Tongue (tissue), 2 donors: ENCODE measurements around the gene MID1. TPM values are rescaled to one million over a fixed set of nuclear protein-coding genes. Genes with fewer than 3 reads are reported as not detected.

Experiments
- DNase-seq: peaks from one replicate; pipeline ENCODE4 v3.0.0-alpha.2; 2015
- total RNA-seq: library from RNA; depleted of rRNA; stranded (reverse); fragments of >200 nt; gene quantifications from one replicate; pipeline ENCODE4 v1.2.3, GENCODE V29; 2014

MID1 gene
- total RNA-seq, 1 donor from 2014 or later, result 23.5 TPM

DNA sequence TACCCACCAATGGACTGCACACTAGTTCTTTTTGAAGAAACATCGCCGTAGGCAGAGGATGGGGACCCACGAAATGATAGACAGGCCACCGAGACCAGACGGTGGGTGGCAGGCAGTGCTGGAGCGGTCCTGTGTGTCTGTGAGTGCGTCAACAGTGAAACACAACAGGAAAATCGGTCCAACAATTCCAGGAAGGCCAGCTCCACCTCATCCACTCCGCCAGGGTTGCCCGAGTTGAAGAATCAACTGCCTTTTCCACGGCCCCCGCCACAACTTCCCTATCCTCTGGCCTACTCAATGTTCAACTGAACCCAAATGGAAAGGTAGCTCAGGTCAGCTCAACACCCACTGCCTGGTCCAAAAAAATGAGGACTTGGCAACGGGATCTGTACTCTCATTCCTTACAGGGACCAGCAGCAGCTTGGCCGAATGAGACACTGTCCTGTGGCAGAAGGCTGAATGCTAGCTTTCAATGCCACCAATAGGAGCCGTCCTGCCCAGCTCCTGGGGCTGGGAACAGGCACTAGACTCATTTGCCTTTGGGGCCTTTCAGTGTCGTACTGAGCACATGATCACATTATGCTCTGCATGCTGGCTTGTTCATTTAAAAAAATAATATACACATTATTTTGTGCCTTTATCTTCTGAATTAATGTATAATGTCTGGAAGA lies 43.5 kb downstream of the MID1 start:
- no peak for DNase-seq

DNA sequence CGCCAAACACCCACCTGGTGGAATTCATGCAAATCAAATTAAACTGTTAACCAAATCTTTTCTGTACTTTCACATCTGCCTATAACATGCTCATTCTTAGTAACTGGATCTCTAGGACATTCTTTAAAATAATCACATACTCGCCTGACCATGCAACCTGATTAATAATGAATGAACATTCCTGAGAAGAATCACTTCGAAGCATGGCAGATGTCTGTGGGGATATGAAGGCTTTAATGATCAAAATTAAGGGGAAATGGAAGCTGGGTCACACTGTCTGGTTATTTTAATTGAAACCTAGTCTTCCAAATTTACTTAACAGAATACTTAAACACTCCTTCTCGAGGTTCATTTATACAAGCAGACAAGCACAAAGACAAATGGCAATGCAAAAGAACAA lies 44.2 kb downstream of the MID1 start:
- DNase-seq, result no peak

DNA sequence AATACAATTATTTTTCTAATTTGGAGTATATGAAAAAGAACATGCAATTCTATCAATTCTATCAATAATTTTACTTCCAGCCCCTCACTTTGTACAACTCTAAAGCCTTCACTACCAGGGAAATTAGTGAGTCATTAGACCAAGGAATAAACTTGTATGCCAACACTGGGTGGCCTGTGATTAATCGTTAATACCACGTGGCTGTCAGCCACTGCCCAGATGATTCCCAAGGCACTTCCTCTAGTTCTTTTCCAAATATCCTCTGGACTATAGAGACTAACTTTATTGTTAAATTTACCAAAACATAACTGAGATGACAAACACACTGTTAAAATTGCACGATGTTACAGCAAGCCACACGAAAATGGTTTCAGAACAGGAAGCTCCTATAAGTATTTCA lies 45.7 kb downstream of the MID1 start:
- no peak for DNase-seq

DNA sequence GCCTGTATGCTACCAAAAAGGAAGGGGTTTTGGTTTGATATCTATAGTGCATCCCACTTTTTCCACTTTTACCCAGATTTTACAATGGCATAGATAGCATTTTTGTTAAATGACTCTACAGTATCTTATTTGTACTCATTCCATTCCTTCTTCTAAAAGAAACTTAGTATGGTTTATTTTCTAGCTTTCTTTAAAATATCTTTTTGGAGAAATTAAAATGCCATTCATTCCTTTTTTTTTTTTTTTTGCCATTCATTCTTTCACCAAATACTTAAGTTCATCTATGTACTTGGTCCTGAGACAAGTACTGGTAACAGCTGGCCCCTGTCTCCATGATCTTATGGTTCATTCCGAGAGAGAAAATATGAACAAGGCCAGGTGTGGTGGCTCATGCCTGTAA lies 49.1 kb downstream of the MID1 start:
- no peak for DNase-seq

DNA sequence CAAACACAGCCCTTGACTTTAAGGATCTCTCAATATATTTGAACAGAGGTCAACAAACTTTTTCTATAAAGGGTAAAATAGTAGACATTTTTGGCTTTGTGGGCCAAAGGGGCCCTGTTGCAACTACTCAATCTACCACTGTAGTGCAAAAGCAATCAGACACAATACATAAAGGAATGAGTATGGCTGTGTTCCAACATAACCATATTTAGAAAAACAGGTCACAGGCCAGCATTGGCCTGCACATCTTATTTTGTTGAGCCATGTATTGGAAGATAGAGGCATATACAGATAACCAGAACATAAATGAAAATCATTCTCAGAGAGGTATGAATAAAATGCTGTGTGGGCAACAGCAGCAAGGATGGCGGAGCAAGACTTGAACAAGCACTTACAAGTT lies 49.8 kb downstream of the MID1 start:
- no peak for DNase-seq

DNA sequence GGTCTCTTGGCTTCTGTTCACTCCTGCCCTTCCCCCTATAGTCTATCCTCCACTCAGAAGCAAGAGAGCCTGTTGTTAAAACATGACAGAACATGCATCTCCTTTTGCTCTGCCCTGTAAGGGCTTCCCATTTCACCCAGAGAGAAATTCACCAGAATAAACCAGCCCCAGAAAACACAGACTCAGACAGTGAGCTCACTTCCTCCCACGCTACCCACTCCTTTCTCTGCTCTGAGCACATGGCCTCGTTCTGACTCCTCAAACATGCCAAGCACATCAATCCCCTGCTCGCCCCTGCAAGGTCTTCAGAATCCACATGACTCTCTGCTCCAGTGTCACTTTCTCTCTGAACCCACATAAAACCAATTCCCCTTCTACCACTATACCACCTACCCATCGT lies 50.4 kb downstream of the MID1 start:
- DNase-seq, result no peak

DNA sequence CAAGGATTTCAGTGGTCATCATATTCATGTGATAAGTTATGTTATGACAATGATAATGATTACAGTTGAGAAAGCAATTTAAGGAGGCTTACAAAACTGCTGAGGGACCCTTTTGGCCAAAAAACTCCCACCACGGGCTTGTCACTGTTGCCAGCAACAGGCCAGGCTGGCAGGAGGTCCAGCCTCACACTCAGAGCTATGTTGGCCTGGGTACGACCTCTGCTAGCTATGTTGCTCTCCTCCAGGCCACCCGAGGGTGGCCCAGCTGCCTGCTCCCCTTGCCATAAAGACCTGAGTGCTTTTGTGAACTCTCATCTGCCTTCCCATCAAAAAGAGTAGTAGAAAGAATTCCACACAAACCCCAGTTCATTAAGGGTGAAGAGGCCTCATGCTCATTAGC lies 52.0 kb downstream of the MID1 start:
- no peak for DNase-seq

DNA sequence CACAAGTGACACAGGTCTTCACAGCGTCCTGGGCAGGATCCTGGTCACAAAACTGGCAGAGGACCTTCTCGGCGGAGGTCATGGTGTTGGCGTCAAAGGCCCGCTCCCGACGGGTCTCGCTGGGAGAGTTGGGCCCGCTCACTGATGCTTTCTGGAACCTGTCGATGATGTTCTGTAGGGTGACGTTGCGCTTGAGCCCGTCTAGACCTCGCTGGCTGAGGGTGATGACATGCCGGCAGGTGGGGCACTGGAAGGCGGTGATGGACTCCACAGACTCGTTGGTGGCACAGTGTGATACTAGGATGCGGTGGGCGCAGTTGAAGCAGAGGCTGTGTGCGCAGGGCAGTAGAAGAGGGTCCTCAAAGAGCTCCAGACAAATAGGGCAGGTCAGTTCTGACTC lies 53.2 kb downstream of the MID1 start:
- no peak for DNase-seq

DNA sequence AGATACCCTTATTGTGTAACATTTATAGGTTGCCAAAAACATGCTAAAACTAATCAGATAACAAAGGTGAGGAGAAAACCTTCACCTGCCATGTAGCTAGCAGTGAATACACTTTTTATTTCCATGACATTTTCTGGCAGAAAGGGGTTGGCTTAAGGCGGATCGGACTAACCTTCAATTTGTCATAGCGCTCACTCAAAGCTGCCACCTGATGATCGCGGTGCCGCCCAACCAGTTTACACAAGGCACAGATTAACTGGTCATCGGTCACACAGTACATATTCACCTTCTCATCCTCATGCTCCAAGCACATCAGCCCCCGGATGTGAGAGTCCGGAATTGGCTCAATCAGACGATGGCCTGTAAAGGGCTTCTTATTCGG lies 53.7 kb downstream of the MID1 start:
- DNase-seq, result no peak

DNA sequence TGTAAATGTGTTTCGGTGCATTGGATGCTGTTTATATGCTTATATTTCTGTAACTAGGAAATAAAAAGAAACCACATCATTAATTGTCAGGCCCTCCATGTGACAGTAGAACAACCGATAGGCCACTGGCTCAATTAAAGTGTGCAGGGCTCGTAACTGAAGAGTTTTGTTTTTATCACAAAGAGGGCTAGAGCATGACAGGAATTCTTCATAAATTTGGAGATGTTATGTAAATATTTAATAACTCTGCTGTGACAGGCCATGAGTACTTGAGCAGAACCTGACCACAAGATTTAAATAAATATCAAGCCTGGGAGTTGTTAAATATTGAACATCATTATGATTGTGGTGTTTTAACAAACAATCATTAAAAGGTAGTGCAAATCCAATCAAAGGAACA lies 55.9 kb downstream of the MID1 start:
- no peak for DNase-seq

DNA sequence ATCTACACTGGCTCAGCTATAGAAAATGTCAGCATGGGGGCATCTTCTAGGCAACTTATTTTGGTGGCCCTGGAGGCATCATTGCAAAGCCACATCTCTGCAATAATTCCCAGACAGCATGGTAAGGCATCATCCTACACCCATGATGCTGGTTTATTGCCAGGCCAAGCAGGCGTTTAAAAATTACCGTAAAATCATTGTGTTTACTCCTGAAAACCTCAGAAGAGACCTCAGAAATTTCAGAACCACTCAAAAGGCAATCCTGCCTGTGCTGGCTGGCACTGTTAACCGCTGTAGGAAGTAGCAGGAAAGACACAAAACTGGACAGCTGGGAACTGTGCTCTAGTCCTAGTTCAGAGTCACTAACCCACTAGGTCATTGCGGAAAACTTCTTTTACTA lies 63.2 kb downstream of the MID1 start:
- DNase-seq, result no peak

DNA sequence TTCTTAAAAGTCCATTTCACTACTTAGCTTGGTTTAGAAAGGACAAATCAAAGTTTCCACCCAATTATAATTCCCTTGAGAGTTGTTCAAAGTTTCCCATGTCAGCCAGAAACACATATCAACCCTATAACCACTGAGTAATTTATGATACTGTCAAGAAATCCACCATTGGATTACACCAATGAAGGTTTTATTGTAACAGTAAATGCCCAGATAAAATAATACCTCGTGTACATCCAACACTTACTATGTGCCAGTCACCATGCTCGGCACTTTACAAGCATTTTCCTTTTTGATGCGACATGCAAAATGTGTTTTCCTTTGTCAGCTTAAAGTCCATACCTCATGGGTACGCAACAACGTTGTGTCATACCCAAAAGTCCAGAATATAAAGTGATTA lies 64.0 kb downstream of the MID1 start:
- no peak for DNase-seq

DNA sequence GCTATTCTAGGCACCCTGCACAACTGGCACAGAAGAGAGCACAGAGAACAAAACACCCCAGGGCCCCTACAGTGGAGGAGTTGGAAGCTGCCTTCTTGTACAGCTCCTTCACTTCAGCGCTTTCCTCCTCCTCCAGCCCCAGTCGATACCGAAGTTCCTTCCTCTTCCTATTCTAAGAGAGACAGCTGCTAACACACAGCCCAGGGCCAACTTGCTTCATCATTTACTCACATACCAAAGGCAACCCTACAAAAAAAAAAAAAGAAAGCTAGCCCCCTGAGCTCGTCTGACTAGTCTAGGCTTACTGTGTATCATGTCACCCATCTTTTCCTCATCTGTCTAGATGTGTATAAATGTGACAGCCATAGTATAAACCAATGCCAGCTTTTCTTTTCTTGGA lies 64.5 kb downstream of the MID1 start:
- DNase-seq, result no peak

DNA sequence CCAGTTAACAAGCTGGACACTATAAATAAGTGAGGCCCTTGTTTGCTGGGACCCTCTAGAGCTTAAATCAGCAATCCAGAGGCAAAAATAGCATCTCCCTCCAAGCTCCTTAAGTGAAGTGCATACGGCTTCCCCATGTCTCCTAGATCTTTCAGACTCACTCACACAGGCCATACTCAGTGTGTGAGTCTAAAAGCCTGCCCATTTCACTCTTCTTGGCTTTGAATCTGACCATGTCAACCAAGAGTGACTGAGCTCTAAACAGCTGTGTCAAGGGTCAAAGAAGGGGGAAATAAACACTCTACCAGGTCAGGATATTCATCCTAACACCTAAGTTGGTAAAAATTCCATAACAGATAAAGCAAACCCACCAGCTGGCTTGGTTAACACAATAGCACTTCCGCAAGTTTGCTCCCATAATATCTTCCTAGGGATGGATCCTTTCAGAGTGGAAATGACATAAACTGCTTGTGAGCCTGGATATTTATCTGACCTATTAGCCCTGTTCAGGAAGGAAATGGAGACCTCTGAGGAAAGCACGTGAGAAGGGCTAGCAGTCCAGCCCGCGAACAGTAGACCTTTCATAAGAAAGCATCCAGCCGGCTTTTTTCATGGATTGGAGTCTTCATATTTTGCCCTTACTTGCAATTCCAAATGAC lies 65.6 kb downstream of the MID1 start:
- no peak for DNase-seq

DNA sequence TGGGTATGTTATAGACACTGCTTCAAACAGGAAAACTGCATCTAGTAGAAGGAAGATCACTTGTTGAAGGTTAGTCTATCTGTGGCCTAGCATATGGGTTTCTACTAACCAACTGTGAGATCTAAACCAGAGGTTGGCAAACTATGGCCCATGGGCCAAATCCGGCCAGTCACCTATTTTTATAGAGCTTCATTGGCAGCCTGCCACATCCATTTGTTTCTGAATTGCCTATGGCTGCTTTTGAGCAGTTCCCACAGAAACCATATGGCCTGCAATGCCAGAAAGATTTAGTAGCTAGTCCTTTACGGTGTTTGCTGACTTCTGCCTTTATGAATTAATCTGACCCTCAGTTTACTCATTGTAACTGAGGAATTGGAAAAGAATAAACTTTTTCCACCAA lies 71.1 kb downstream of the MID1 start:
- no peak for DNase-seq

DNA sequence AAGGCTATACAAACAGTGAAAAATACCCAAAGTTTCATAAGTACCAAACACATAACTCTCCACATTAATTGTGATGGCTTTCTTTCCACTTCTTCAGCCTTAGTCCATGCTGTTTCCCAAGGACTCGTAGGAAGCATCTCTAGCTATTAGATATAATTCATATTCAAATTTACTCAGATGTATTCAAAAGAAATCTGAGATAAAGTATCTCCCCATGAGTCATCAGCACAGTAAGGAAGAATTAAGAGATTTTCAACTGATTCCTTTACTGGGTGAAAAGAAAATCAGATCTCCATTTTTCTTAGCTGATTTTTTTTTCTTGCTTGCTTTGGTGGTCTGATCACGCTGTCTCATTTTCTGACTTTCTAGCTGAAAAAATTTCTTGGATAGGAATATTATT lies 71.7 kb downstream of the MID1 start:
- no peak for DNase-seq

DNA sequence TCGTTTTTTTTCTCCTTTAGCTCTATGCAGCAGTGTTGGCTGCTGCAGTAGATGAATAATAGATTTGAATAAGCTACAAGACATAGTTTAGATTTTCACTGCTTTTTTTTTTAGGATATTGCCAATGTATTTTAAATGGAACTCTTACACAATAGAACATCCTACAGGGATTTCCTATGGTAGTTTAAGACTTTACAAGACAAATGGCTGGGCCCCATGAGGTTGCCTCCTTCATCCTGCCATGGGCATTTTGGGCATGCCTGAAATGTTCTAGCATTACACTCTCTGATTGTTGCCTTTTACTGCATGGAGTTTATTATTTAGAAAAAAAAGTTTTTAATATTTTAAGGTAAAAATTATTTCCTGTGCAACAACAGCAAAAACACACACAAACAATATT lies 74.5 kb downstream of the MID1 start:
- DNase-seq, result no peak

DNA sequence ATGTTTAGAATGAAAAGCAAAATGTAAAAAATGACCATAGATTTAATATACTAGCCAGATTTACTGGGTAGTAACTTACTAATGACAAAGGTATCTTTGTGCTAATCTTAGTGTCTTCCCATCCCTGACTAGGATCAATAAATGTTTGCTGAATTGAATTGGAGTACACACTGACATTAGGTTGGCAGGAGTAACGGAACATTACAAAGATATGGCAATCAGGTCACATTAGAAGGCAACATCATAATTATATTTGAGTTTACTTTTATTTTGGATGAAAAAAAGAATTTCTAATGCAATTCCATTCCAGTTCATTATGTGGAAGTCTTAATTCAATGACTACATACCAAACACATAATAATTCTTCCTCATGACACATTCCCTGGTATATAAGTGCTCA lies 77.8 kb downstream of the MID1 start:
- DNase-seq, result no peak

DNA sequence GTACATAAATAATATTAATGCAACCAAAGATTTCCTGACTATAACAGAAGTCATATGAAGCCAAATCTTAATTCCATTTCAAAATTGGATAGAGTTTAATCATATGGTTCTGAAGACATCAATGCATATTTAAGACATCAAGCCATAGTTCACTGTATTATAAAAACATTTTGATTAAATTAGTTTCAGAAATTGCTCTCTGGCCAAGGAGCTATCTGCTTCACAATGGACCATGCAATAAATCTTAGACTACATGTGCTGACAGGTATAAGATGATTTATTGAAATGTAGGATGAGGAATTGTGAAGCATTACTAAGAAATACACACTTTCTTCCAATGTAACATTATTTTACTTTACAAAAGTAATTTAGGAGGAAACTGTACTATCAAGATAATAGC lies 81.6 kb downstream of the MID1 start:
- no peak for DNase-seq

DNA sequence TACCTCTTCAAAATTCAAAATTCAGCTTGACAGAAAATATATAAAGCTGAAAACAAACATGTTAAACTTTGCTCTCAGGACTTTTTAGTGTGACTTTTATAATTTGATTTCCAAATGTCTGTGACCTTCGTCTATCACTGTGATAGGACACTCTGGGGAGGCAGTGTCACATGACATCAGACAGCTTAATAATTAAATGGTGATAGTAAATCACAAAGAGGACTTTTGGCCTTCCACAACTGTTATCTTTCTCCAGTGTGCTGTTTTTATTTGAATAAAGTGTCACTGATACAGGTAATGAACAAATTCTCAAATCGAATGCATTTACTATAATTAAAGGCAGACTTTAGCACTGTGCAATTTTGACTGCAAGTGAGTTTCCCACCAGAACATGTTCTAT lies 83.1 kb downstream of the MID1 start:
- no peak for DNase-seq

DNA sequence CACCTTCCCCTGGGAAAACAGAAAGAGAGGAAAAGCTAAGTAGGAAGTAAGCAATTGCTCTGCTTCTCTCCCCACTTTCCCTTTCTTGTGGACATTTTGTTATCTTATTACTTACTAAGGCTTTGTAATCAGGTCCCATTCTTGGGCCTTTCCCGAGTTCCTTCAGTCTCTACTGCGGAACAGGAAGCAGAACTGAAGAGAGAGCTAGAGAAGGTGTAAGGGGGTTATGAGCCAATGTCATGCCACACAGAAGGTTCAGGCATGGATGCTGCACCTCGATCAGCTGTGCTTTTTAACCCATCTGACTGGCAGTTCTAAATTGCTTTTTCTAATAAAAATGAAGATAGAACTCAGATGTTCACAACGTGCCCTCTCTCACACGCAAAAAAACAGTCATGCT lies 83.6 kb downstream of the MID1 start:
- DNase-seq, result no peak

DNA sequence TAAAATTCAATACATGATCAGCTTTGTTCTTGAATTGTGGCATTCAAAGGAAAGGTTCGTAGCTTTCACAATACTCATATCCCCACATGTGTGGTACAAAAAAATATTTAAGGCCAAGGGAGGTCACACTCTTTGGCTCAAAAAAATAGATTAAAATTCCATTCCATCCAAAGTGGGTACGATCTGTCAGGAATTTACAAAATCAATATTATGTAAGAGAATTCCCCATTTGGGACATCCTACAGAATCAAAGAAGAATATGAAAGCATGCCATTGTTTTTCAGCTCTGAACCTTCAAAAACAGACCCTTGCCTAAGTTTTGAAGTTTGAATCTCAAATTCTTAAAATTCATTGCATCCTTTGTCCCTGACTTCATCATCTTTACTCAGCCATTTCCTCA lies 85.8 kb downstream of the MID1 start:
- no peak for DNase-seq

DNA sequence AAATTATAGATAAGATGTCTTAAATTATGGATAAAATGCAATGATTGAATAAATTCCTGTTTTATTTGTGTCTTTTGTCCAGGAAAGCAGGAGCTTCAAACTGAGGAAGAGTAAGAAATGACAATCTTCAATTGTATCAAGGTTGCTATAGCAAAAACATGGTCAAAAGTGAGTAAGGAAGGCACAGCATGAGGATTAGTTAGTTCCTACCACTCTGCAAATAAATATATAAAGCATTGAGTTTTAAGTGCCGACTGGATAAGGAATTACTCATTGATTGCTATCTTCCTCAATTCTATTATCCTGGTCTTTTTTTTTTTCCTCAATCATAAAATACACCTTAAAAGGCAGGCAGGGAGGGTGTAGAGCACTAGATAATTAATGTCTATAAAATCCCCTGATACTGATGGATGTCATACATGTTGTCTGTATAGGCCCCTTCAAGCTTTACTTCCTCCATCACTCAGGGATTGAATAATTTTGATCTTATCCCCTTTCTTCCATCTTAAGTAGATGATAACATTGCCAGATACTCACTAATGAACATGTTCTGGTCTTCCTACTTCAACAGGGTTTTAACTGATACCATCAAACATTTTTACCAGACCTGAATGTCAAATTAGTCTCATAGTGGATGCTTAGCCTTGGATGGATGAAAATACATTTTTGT lies 86.6 kb downstream of the MID1 start:
- no peak for DNase-seq

DNA sequence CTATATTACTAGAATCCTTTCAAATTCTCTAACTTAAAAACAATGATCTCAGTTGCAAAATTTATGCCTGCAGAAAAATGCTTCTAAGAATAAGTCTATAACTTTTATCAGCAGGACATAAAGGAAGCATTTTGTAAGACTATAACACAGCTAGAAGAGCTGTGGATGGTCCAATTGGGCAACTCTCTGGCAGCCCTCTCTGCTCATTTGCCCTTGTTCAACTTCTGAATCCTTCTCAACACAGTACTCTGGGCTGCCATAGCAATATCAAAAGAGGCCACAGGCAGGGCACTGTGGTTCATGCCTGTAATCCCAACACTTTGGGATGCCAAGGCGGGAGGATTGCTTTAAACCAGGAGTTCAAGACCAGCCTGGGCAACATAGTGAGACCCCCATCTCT lies 88.5 kb downstream of the MID1 start:
- DNase-seq, result no peak
